GM19023 (cell line): ENCODE data around the gene NFIX.

Source experiments
- ATAC-seq: cut with Tn5 transposase; IDR thresholded peaks from one replicate; pipeline ENCODE4 v1.9.1; 2021; ENCODE audit warnings: mild to moderate bottlenecking, moderate library complexity; ENCODE audit not compliant: unreplicated experiment

NFIX gene

DNA sequence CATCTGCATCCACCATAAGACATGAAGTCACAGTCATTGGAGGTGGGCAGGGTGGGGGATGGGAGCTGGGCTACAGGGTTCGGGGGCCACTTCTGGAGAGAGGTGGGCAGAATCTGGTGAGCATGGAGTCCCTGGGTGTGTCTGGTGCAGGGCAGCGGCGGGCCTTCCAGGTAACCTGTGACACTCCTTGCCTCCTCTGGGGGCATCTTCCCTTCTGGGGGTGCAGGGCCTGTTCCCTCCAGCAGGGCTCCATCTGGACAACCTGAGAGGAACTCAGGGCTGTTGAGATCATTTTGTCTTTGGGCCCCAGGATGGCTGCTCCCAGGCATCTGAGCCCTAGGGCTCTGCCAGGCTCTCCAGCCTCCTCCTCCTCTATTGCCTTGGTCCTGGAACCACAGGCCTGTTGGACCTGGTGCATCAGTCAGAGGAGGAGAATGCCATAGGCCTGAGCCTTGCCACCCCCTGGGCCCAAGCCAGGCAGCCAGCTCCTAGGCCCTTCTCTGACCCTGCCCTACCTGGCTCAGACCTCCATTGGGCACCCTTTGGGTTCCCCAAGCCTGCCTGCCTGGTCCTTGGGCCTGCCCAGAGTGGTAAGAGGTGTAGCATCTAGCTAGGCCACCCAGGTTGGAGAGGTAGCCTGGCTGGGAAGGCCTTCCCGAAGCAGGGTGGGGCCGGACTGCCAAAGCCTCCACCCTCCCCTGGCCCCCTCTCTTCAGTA, 94.0 kb downstream of the NFIX start:
- no peak for ATAC-seq

DNA sequence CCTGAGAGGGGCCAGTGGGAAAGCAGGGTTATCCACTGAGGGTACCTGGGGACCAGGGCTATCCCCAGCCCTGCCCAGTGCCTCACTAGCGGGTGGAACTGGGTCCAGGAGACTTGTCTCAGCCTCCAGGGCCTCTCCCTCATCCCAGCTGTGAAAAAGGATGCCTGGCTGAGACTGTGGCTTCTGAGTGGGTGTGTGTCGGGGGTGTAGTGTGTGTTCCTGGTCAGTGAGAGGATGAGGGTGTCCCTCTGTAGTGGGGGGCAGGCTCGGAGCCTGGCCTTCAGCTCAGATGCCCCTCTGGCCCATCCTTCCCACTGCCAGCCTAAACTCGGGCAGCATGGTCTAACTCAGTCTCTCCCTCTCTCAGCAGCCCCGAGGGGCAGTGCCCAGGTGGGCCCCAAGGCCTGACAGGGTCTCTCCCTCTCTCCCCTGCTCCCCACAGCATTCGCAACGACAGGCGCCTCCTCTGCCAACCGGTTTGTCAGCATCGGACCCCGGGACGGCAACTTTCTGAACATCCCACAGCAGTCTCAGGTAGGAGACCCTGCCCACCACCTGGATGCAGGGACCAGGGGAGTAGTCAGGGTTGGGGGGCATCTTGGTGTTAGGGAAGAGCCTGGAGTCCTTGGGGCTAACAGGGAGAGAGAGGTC, 94.7 kb downstream of the NFIX start:
- no peak for ATAC-seq

DNA sequence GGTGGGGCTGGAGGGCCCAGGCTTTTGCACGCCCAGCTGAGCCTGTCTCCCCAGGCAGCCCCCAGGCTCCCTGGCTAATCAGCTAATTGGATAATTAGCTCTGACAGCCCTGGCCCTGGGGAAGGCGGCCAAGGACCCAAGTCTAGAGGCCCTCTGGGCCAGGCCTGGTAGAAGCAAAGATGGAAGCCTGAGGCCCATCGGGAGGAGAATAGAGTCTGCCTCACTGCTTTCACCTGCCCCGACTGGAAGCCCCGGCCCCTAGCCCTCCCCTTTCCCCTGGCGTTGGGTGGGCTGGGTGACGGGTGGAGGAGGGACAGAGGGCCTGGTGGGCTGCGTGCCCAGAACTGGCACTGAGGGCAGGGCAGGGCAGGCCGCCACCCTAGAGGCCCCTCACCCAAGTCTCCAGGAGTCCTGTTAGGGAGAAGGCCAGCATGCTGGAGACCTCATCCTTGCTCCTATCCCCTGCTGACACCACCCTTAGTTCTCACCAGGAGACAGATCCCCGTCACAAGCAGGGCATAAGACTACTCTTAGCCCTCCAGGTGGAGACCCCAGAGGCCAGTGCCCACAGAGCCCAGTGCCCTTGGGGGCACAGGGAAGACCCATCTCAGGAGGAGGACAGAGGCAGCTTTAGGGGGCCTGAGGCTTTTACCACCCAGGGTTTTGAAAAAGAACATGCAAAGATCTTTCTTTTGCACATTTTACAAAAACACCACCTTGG, 95.4 kb downstream of the NFIX start:
- no peak for ATAC-seq

DNA sequence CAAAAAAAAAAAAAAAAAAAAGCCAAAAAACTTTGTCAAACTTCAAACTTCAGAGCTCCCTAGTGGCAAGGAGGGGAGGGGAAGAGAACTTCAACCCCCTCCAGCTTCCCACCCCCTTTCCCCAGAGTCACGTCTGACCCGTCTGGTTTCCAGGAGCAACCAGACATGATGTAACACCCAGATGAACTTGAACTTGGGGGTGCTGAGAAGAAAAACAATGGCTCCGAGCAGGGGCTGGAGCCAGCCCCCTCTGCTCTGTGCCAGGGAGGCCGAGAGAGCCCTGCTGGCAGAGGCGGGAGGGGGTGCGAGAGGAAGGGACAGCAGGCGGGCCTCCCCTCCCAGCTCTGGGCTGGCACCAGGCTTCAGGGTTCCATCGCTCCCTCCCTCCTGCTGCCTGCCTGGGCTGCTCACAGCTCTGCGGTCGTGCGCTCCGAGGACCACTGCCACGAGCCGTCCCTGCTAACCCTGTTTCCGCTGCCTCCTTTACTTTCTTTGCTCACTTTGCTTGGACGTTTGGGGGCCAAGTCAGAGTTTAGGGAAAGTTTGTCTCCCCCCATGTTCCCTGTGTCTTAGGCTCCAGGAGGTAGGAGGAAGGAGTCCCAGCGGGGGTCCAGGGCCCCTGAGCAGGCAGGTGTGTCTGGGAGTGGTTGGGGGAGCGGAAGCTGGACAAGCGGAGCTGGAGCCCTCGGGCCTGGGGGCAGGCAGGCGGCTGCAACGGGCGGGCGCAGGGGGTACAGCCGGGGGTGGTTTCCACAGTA, 96.3 kb downstream of the NFIX start:
- no peak for ATAC-seq

DNA sequence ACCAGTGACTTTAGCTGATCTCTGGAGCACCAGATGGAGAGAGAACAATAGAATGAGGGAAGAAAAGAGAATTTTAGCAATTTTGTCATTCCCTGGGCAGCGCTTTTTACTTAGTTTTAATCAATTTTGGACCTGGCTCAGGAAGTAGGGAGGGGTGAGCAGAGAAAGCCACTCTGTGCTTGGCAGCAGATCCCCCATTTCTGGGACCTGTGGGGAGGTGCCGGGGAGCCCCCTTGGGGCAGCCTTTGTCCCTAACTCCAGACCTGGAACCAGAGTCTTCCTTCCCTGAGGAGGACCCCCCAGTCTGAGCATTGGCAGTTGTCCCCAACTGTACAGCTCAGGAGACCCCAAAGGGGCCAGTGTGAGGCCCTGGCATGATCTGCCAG, 96.9 kb downstream of the NFIX start:
- no peak for ATAC-seq

DNA sequence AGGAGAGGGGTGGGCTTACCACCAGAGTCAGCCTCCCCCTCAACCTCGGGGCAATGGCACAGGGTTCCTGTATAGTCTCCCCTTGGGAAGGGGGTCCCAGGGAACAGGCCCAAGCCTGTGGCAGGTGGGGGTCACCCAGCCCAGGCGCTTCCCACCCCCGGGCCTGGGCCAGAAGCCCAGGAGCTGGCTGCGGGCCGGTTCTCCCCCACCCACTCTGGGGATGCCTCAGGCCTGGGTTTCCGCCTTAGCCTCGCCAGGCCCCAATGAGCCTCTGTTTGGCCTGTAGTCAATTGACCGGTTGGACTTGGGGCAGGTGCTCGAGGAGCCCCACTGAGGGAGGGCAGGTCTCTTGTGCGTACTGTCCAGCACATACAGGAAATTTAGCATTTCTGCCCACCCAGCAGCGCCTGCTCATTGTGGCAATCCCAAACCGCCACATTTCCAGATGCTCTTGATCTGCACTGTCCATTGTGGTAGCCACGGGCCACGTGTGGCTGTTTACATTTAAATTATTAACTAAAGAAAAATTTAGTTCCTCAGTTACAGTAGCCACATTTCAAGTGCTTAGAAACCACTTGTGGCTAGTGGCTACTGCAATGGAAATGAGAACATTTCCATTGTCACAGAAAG, 97.4 kb downstream of the NFIX start:
- ATAC-seq: no peak

DNA sequence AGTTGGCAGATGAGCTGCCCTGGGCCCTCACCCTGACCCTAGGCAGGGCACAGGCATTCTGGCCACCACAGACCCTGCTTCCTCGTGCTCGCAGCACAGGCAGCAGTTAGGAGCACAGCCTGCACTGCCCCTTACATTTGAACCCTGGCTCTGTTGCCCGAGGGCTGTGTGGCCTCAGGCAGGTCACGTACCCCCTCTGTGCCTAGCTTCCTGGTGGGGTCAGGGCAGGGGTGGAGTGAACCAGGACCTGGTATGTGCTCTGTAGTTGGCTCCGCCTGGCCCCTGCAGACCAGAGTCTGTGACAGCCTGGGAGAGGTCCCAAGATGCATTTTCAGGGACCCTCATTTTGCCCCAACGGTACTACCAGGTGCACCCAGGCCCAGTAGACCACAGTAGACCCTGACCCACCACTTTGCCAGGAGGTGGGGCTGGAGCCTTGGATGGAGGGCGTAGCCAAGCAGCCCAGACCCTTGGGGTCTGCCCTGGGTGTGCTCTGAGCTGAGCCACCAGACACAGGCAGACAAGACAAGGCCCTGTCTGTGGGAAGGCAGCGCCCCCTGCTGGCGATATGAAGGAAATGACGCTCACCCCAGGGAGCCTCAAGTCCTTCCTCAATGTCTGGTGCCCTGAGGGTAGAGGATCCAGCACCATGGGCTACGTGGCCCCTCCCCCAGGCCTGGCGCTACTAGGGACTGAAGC, 98.3 kb downstream of the NFIX start:
- no peak for ATAC-seq

DNA sequence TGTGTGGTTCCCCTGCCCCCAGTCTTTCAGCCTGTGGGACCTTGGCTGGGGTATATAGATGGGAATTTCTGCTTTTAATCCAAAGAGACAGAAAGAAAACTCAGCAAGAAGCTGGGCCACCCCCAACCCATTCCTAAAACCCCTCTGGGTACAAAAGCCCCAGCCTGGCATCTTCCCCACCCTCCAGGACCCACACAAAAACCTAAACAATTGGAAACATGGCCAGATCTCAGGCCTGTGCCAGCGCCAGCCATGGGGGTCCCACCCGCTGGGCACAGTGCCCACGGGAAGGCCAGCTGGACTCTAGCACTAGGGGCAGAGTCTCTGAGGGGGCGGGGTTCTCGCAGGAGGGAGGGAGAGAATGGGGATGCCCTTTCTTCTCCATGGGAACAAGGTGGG, 98.8 kb downstream of the NFIX start:
- ATAC-seq: no peak

DNA sequence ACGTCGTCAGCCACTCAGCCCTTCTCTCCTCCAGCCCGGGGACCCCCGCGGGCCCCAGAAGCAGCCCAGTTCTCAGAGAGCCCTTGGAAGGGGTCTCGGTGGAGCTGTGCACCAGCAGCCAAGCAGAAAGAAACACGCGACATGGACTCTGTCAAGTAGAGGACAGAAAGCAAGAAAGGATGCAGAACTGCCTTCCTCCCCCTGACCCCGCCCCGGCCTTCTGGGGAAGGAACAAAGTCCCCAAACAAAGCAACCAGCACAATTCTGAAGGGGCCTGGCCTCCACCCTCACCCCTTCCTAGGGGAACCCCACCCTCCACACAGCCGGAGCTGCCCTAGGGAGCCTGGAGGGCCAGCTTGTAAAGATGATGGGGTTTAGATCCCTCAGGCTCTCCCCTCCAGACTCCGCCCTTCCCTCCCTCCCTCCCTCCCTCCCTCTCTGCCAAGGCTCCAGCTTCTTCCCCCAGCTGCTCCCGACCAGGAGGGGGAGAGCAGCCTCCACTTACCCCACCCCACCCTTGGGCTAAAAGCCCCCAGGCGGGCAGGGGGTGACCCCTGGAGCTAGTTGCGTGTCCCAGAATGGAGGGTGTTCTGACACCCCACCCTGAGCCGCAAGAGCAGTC, 99.6 kb downstream of the NFIX start:
- no peak for ATAC-seq

DNA sequence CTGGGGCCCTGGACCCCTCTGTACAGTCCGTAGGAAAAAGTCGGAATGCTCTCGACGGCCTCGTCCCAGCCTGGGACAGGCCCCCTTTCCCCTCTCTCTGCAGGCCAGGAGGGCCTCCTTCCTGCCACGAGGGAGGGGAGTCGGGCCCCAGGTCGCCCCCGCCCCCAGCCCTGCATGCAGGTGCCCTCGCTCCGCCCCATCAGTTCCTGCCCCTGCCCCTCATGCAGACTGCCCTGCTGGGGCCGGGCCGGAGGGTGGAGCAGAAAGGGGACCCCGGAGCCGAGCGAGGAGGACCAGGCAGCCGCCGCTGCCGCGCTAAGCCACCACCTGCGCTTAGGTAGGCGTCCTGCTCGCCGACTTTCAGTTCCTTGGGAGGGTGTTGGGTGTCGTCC, 100.1 kb downstream of the NFIX start:
- no peak for ATAC-seq

DNA sequence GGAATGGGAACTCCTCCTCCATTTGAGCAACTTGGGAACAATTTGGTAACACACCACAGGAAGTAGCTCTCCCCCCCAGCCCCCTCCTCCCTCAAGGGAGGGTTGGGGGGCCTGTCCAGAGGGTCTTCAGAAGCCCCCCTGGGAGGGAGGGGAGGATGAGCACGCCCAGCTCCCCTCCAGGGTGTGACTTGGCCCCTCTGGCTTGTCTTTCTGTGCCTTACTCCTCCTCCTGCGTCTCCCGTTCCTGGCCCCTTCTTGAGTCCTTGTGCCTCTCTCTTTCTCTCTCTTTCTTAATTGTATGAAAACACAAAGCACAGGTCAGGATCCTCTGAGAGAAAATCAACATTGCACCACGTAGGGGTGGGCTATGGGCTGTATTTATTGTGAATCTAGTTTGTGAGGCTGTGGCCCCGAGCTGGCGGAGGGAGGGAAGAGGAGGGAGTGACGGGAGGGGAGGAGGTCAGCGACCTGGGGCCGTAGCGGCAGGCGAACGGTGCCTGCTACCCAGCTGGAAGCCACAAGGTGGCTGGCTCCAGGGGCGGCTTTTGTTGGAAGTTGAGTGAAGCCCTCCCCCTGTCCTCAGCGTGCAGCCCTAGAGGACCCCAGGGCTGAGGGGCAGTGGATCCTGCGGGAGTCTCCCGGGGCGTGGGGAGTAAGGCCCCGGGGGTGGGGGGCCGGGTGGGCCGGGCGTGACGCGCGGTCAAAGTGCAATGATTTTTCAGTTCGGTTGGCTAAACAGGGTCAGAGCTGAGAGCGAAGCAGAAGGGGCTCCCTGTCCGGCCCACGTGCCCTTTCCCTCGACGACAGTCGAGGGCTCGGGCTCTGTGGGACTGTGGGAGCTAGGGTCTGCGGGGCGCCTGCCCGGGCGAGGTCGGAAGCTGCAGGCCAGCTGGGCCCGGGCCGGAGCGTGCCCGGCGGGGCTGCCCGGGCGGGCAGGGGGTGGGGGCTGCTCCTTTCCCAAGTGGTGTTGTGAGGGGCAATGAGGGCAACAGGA, 101.0 kb downstream of the NFIX start:
- no peak for ATAC-seq

DNA sequence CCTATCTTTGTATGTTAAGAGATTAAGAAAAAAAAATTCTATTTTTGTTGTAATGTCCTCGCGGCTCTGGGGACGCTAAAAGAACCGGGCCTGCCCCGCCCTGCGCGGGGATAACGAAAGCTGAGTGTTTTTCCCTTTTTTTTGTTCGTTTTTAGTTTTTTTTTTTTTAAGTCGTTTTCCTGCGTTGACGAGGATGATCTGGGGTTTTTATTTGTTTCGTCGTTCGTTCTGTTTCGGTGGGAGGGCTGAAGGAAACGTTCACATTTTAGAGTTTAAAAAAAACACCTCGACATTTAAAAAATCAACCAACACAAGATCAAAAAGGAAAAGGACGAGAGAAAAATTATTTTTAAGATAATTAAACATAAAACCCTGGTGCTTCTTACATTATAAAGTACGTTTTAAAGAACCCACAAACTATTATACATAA, 101.8 kb downstream of the NFIX start:
- ATAC-seq: no peak

DNA sequence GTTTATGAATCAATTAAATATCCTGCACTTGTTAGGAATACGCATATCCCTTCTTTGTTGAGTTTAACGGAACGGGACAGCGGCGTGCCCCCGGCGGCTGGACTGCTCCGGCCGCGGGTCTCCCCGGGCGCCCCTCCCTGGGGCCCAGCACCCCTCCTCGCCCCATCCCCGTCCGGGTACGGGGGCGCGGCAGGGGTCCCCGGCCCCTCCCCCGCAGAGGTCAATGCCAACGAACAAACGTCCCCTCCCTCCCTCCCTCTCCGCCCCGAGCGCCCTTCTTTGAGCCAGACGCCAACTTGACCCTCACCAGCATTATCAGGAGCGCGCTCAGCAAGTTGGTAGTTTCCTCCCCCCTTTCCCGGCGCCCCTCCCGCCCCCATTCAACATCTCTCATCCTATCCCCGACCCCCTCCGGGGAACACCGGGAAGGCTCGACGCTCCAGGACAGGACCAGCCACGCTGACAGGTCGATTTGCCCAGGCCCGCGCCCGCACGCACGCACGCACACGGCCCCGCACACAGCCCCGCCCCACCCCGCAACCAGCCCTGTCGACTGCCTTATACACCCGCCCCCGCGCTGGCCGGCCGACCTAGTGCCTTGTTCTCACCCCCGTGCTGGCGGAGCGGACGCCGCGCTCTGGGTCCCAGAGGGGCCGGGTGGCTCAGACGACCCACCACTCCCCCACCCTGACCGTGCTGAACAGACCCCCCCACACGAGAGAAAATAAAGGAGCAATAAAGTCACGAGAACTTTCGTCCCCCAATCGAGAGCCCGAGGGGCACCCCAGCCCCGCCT, 102.4 kb downstream of the NFIX start:
- no peak for ATAC-seq

DNA sequence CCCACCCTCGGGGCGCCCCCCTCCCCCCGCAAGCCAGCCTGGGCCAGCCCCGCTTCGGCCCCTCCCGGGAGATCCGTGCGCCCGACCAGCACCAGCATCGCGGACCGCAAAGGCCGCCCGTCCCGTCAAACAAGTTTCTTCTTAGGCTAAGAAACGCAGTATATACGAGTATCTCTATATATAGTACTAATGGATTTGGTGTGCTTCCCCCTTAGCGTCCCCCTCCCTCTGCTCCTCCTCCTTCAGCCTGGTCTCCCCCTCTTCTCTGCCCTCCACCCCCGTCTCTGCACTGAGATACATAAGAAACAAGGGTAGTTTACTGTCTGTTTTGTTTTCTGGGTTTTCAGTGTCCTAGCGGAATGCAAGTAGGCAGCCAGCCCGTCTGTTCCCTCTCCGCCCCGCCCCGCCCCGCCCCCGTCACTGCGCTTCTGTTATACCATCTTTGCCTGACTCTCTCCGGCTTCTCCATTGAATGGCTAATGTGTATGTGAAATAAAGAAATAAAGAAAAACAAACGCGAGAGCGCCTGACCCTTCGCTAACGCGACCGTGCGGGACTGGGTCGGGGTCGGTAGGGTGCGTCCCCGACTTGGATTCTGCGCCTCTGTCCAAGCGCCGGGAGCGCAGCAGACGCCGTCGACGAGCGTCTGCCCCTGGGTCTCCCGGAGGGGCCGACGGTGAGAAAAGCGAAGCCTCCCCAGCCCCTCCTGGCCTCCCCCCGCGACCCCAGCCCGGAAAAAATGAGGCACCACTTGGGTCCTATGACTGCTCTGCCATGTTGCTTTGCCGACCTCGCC, 103.2 kb downstream of the NFIX start:
- ATAC-seq: no peak

DNA sequence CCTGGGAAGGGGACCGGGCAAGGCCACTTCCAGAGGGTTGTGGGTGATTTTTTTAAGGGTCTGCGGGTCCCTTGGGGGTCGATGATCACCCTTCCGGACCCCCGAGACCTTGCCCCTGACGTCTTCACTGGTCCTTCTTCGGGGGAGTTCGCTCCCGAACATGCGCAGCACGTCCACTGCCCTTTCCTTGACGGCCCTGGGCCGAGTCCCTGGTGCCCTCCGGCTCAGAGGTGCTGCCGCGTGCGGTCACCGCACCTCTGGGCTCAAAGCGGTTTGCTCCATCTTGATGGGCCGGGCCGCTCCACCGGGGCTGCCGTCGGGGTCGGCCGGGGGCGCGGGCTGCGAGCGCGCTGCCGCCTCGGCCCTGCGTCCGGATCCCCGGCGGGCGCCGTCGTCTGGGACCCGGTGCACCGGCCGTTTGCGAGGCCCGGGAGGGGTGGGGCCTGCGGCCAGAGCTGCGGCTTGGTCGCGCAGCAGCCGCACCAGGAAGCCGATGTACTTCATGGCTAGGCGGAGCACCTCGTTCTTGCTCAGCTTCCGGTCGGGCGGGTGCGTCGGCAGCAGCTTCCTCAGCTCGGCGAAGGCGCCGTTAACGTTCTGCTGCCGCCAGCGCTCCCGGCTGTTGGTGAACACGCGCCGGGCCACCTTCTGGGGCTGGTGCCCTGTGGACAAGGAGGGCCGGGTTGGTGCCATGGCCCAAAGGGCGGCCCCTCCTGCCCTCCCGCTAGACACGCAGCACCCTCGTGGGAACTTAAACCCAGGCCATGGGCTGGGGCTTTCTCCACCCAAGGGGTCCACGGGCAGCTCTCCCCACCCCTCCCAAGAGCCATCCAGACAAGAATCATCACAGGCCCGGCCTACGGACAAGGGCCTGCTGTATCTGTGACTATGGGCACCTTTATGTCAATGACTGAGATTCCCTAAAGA, 104.1 kb downstream of the NFIX start:
- no peak for ATAC-seq

DNA sequence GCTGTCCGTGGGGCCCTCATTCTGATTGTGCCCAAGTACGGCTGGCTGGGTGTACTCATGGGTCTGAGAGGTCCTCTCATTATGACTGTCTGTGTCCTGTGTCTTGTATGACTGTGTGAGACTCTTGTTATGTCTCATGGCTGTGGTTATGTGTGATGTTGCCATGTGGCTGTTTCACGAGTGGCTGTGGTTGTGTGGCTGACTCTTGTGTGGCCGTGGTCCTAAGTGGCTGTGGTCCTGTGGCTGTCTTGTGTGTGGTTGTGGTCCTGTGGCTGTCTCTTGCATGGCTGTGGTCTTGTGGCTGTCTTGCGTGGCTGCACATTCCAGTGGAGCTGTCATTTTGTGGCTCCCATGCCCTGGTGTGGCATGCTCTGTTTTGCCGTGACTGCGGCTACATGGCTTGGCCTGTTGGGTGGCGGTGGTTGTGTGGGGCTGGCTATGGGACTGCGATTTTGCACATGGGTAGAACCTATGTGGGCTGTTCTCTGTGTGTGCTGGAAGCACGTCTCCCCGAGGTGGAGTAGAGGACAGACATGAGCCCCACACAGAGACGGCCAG, 104.8 kb downstream of the NFIX start:
- no peak for ATAC-seq
